ENCODE data around the gene GNPTAB.
"Not testable (repeated sequence)": the region's sequence is repeated elsewhere in the genome, so short reads cannot be mapped to it uniquely, and the experiment has no call there.

Gene GNPTAB

DNA sequence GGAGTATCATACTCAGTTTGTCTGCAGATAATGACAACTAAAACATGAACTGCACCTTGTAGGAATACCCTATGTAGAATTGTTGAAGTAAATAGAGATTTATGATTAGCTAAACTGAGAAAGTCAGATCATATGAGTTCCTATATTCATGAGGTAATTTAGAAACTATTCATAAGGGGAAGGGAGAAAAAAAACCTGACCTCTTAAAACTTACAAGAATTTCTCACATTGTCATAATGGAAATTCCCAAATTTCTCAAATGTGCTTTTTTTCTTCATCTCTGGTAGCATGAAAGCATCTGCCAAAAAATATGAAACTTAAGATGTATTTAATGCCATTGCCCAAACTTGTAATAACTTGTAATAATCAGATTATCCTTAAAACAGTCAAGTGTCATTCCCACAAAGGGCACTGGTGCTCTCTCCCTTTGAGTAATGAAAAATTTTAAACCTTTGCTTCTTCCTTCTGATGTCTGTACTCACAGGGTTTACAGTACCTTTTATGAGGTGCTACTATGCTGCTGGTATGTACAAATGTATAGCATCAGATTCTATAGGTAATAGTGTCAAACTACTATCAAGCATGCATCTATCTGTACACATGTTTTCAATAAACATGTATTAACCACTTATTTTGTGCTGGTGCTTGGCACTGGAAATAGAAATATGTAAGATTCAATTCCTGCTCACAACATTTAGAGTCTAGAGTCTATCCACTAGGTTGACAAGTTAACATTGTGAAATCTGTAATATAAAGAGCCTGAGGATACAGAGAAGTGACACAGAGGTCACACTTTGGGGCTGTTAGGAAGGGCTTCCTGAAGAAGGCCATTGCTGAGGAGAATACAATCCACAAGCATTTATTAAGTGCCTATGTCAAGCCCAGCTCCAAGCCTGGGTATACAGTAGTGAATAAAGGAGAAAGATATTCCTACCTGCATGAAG, 29.2 kb upstream of the GNPTAB start:
- no peaks in the 10 kb centered on the region for H3K27me3 ChIP-seq (ENCODE audit: insufficient read depth, low read depth, severe bottlenecking)
- no peaks in the 10 kb centered on the region for H3K9me3 ChIP-seq (ENCODE audit: severe bottlenecking)
- no peak overlapping the region for H3K4me3 ChIP-seq (ENCODE audit: low read depth, low read length)
- no peaks in the 10 kb centered on the region for H3K36me3 ChIP-seq
- H3K27ac ChIP-seq = no peak overlapping the region
- TF ChIP-seq CTCF (IDR thresholded peaks at IDR 0.05; ENCODE audit: low read depth, low read length) = no peak
- no peak for DNase-seq

- DNase-seq = no peak
- H3K27ac ChIP-seq = no peak overlapping the region
- H3K36me3 ChIP-seq = no peaks in the 10 kb centered on the region
- no peak overlapping the region for H3K4me3 ChIP-seq (ENCODE audit: low read depth, low read length)
- TF ChIP-seq CTCF (IDR thresholded peaks at IDR 0.05; ENCODE audit: low read depth, low read length) = no peak
- H3K9me3 ChIP-seq (ENCODE audit: severe bottlenecking) = no peaks in the 10 kb centered on the region
- H3K27me3 ChIP-seq (ENCODE audit: insufficient read depth, low read depth, severe bottlenecking) = no peaks in the 10 kb centered on the region
Observed at GRCh38 chr12:101858361-101858760, 27.6 kb upstream of the GNPTAB start.

DNA sequence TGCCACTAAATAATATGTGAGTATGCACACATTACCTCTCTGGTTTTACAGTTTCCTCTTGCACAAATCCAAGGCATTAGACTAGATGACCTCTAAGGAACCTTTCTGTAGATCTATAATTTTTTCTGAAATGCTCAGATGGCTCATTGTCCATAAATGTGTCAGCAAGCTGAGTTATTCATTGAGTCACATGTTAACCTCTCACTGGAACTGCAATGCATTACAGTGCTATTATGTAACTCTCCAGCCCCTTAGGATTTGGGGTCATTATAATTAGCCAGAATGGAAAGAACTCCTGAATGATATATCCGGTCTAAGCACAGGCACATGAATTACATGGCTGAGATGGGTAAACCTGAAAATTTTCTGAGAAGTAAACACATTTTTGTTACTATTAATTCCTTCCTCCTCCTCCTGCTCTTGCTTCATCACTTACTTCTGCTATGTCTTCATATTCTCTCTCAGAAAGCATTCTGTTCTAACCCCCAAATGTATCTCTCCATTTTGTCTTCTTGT, 26.3 kb upstream of the GNPTAB start:
- H3K27me3 ChIP-seq (ENCODE audit: insufficient read depth, low read depth, severe bottlenecking) = no peaks in the 10 kb centered on the region
- H3K4me3 ChIP-seq (ENCODE audit: low read depth, low read length) = no peak overlapping the region
- no peaks in the 10 kb centered on the region for H3K36me3 ChIP-seq
- no peak overlapping the region for H3K27ac ChIP-seq
- H3K9me3 ChIP-seq (ENCODE audit: severe bottlenecking) = no peaks in the 10 kb centered on the region
- no peak for DNase-seq
- TF ChIP-seq CTCF (IDR thresholded peaks at IDR 0.05; ENCODE audit: low read depth, low read length) = no peak

GRCh38 chr12:101856614-101857013, 25.9 kb upstream of the GNPTAB start:
- H3K27ac ChIP-seq; H3K9me3 ChIP-seq (ENCODE audit: severe bottlenecking); DNase-seq; H3K27me3 ChIP-seq (ENCODE audit: insufficient read depth, low read depth, severe bottlenecking); H3K4me3 ChIP-seq (ENCODE audit: low read depth, low read length); H3K36me3 ChIP-seq: not testable (repeated sequence)

GRCh38 chr12:101855976-101856375, 25.2 kb upstream of the GNPTAB start:
- Histone ChIP-seq H3K4me3 (ENCODE audit: low read depth, low read length) (no peak overlapping the region), H3K36me3 (no peaks in the 10 kb centered on the region), H3K9me3 (ENCODE audit: severe bottlenecking) (no peaks in the 10 kb centered on the region), H3K27me3 (ENCODE audit: insufficient read depth, low read depth, severe bottlenecking) (no peaks in the 10 kb centered on the region), H3K27ac (no peak overlapping the region)
- TF ChIP-seq CTCF (IDR thresholded peaks at IDR 0.05; ENCODE audit: low read depth, low read length) = no peak
- no peak for DNase-seq

DNA sequence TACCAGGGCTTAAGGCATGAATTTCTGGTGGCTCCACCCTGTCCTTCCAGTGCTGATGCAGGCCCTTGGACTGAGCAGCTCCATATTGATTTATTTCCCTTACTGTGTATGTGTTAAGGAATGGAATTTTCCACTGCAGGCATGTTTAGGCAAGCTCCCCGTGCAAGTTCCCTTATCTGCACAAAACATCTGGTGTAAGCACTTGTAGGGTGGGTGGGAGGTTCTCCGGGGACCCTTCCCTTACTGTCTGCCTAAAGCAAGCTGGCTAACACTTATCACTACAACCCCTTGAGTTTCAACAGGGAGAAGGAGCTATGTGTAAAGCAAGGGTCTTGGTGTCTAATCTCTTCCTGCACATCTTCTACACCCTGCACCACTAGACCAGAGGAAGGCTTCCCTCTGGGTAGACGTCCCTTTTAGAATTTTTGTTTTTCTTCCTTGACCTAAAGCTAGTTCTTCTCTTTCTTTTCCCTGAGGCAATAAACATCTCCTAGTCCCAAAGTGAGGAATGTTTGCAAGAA, 24.7 kb upstream of the GNPTAB start:
- DNase-seq = no peak

More for the DNA sequence above, 24.7 kb upstream of the GNPTAB start:
- Histone ChIP-seq H3K36me3 (no peaks in the 10 kb centered on the region), H3K4me3 (ENCODE audit: low read depth, low read length) (no peak overlapping the region), H3K27me3 (ENCODE audit: insufficient read depth, low read depth, severe bottlenecking) (no peaks in the 10 kb centered on the region), H3K9me3 (ENCODE audit: severe bottlenecking) (no peaks in the 10 kb centered on the region), H3K27ac (no peak overlapping the region)
- TF ChIP-seq CTCF (IDR thresholded peaks at IDR 0.05; ENCODE audit: low read depth, low read length) = no peak

All from WERI-Rb-1 (cell line).